Measurements from ENCODE around the gene EFNB3. TPM values are rescaled to one million over a fixed set of nuclear protein-coding genes. Genes with fewer than 3 reads are reported as not detected.
A peak's percentile ranks its signal among the peaks of the same experiment; 100 is the strongest.

The EFNB3 gene
- total RNA-seq, 1 donor from 2014 or later: 0.51 TPM

GRCh38 chr17:7720125-7720524 lies 15.1 kb downstream of the EFNB3 start:
- DNase-seq: no peak

DNA sequence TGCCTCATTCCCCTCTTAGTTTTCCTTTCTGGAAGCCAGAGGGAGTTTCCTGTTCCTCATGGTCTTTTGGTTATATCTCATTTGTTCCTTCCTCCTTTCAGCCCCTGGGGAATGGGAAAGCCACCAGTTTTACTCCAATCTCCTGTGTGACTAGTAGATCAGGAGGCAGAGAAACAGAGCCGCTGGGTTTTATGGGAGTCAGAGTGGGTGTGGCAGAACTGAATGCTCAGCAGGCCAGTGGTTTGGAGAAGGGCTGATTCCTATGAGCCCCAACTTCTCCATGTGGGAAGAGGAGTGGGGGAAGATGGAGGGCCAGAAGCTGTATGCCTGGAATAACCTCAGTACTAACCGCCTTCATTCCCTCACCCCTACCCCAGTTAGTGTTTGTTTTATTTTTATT lies 16.6 kb downstream of the EFNB3 start:
- DNase-seq: no peak

GRCh38 chr17:7727886-7728285 lies 22.9 kb downstream of the EFNB3 start:
- no peak for DNase-seq

GRCh38 chr17:7729816-7730215 lies 24.8 kb downstream of the EFNB3 start:
- no peak for DNase-seq

DNA sequence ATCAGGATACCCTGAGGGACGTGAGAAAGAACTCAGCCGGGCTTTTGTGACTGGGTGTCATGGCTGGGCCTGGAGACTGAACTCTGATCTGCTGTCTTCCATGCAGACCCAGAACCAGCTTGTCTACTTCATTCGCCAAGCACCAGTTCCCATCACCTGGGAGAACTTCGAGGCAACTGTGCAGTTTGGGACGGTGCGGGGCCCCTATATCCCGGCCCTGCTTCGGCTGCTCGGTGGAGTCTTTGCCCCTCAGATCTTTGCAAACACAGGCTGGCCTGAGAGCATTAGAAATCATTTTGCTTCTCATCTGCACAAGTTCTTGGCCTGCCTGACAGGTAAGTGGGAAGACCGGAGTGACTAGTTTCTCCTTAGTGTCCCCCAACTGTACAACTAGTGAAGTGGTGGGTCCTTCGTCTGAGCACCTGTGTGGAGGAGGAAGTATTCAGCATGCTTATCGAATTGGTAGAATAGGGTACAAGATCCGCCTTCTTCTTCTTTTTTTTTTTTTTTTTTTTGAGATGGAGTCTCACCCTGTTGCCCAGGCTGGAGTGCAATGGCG lies 28.1 kb downstream of the EFNB3 start:
- DNase-seq: no peak

GRCh38 chr17:7737601-7738000 lies 32.6 kb downstream of the EFNB3 start:
- DNase-seq: no peak

DNA sequence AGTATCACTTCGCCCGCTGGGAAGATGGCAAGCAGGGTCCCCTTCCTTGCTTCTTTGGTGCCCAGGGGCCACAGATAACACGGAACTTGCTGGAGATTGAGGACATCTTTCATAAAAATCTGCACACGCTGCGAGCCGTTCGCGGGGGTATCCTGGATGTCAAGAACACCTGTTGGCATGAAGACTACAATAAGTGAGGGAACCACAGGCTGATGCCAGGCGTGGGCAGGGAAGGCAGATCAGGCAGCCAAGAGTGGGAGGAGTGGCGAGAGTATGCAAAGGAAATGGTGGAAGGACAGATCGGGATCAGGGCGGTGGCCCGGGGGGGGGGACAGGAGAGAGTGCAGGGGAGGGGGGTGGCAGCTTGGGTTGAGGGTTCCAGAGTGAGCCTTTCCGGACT lies 34.7 kb downstream of the EFNB3 start:
- DNase-seq: no peak

- peak; percentile 13 for DNase-seq
Observed at GRCh38 chr17:7740481-7741001, 35.5 kb downstream of the EFNB3 start.

GRCh38 chr17:7742729-7743128 lies 37.7 kb downstream of the EFNB3 start:
- no peak for DNase-seq

DNA sequence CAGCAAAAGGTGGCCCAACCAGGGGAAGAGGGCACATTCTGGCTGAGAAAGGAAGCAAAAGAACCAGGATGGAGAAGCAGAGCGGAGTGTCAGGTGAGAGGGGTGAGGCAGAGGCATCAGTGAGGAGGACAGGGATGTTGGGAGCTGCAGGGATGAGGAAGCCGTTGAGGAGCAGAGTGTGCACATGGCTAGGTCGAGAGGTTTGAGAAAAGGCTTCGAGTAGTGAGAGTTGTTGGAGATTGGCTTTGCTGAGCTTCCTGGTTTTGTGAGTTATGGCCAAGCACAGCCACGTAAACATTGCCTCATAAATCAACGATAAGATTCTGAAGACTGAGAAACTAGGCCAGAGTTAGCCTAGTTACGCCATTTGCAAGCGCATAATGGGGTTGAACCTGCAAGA lies 39.4 kb downstream of the EFNB3 start:
- no peak for DNase-seq

DNA sequence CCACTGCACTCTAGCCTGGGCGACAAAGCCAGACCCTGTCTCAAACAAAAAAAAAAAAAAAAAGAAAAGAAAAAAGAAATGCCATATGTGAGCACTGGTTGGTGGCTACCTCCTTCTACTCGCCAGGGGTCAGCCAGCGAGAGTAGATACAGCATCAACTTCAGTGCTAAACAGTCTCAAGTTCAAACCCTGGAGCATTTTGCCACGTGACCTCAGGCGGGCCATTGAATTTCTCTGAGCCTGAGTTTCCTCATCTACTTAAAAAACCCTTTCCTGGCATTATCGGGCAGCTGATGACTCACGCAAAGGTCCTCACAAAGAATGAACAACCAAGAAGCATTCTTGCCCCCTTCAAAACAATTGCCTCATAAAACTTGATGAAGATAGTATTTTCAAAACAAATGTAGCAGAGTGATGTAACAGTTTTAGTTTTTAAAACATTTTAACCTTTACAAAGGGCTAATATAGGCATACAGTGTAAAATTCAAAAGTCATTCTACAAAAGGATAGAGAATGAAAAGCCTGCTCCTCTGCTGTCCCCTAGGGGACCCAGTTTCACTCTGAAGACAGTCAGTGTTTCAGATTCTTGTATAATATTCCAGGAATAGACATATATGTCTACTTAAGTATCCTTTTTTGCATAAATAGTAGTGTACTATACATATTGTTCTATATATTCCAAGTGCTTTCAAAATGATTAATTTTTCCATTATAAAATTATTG lies 40.9 kb downstream of the EFNB3 start:
- peak; percentile 97 for DNase-seq

DNA sequence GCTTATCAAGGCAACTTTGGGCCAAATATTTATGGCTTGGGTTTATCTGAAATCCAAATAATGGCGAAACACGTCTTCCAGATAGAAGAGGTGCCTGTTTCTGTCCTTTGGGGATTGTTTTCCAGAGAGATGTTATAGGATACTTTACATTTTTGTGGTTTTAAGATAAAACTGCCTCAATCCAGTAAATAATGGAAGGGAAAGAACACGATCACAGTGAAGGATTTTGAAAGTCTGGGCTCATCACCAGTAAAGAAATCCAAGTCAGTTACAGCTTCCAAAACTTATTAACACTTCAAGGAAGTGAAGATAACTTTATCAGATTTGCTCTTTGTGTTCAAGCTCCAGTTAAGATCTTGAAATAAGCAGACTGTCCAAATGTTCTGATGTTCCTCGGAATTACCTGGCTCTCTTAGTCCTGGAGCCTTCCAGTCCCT lies 42.7 kb downstream of the EFNB3 start:
- no peak for DNase-seq

DNA sequence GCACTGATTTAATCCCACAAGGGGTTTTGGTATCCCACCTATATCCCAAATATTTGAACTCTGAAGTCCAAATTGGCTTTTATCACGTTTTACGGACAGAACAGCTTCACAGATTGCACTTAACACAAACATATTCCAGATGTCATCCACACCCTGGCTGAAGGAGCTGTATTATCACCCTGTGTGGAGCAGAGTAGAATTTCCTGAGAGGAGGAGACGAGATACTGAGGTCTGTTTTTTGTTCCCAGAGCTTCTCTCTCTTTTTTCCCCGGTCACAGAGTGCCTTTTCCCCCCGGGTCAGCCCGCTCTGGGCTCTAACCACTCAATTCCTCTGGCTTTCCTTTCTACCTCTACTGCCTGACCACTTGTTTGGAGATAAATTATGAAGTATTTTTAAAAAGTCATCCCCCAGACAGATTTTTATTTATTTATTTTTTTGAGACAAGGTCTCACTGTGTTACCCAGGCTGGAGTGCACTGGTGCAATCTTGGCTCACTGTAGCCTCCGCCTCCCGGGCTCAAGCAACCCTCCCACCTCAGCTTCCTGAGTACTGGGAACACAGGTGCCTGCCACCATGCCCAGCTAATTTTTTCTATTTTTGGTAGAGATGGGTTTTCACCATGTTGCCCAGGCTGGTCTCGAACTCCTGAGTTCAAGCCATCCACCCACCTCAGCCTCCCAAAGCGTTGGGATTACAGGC lies 43.2 kb downstream of the EFNB3 start:
- no peak for DNase-seq

DNA sequence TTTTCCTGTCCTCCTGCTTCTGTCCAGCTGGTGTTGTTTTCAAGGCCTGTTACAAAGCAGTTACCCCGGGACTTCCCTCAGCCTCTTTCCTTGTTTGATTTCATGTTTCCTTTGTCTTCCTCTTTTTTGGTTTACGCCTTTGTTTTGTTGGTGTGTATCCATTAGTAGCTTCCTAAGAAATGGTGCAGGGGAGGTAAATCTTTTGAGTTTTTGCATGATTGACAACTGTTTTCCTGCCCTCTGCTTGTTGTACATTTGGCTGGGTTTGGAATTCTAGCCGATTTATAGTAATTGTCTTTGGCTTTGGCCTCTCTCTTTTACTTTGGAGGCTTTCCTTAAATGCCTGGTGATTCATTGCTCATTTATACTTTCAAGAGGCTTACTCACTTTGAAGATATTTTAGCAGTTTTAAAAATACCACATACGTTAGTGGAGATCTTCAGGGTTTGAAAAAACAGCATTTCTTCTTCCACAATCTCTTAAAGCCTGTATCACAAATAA lies 45.4 kb downstream of the EFNB3 start:
- DNase-seq: peak; percentile 20

GRCh38 chr17:7754656-7755055 lies 49.7 kb downstream of the EFNB3 start:
- DNase-seq: no peak

DNA sequence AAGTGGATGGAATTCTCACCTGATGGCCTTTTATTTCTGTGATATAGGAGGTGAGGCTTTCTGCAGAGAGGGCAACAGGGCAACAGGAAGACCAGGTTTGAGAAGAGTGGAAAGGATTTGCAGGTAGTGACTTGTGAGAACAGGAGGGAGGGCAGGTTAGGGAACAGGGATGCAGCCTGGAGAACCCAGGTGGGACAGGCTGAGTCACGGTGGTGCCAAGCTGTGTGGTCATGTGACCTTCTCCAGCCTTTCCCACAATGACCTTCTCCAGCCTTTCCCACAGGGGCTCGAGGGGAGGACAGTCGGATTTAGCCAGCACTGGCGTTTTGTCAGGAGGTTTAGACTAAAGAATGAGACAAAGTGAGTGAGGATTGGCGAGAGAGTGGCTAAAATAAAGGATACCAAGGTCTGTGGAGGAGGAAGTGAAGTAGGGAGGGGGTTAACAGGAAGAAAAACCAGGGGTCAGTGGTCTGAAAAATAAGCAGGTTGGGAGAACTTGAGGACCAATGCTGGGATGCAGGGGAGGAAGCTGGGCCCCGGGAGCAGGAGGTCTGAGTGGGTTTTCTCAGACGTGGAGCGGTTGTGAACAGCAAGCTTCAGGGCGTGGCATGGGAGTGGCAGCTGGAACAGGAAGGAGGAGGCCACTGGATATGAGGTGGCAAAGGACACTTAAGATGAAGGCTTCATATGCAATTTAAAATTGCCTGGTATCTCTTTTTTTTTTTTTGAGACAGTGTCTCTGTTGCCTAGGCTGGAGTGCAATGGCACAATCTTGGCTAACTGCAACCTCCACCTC lies 50.3 kb downstream of the EFNB3 start:
- DNase-seq: no peak

GRCh38 chr17:7756968-7757367 lies 52.0 kb downstream of the EFNB3 start:
- no peak for DNase-seq

Other genes with a start within 250 kb of the EFNB3 start
- gene ZBTB4, start 225.6 kb upstream of the EFNB3 start, total RNA-seq: 10.4 and 16.4 TPM in 2 replicates
- not detected in 2 replicates for gene SLC35G6, start 223.8 kb upstream of the EFNB3 start, total RNA-seq
- gene POLR2A, start 220.8 kb upstream of the EFNB3 start, total RNA-seq: 81.2 and 139 TPM in 2 replicates
- 9.2 and 26.1 TPM in 2 replicates for gene TNFSF12, start 156.1 kb upstream of the EFNB3 start, total RNA-seq
- 0.88 and 1.2 TPM in 2 replicates for gene TNFSF13, start 146.5 kb upstream of the EFNB3 start, total RNA-seq
- gene SENP3, start 143.3 kb upstream of the EFNB3 start, total RNA-seq: 79.8 and 89.3 TPM in 2 replicates
- 0.17 and 2.1 TPM in 2 replicates for gene CD68, start 125.6 kb upstream of the EFNB3 start, total RNA-seq
- 113 and 133 TPM in 2 replicates for gene MPDU1, start 121.3 kb upstream of the EFNB3 start, total RNA-seq
- gene SOX15, start 115.1 kb upstream of the EFNB3 start, total RNA-seq: 0.14 and 0.17 TPM in 2 replicates
- gene FXR2, start 90.3 kb upstream of the EFNB3 start, total RNA-seq: 38.8 and 51.1 TPM in 2 replicates
- gene SAT2, start 77.4 kb upstream of the EFNB3 start, total RNA-seq: 20.8 and 31.5 TPM in 2 replicates
- gene SHBG, start 75.1 kb upstream of the EFNB3 start, total RNA-seq: 0.51 TPM in 1 of 2 replicates, not detected in the other
- gene ATP1B2, start 54.3 kb upstream of the EFNB3 start, total RNA-seq: not detected in 2 replicates
- 36.1 and 69.7 TPM in 2 replicates for gene TP53, start 17.7 kb upstream of the EFNB3 start, total RNA-seq
- 7.1 and 11.2 TPM in 2 replicates for gene WRAP53, start 16.7 kb upstream of the EFNB3 start, total RNA-seq
- gene DNAH2, start 12.5 kb downstream of the EFNB3 start, total RNA-seq: 0.42 TPM in 1 of 2 replicates, not detected in the other
- 7.6 and 10.6 TPM in 2 replicates for gene KDM6B, start 129.0 kb downstream of the EFNB3 start, total RNA-seq
- gene TMEM88, start 149.9 kb downstream of the EFNB3 start, total RNA-seq: 50.9 and 111 TPM in 2 replicates
- 63.2 and 129 TPM in 2 replicates for gene NAA38, start 152.4 kb downstream of the EFNB3 start, total RNA-seq
- gene CYB5D1, start 152.8 kb downstream of the EFNB3 start, total RNA-seq: 15.1 and 17.9 TPM in 2 replicates
- gene CHD3, start 183.6 kb downstream of the EFNB3 start, total RNA-seq: 108 and 132 TPM in 2 replicates
- 1.6 and 3.1 TPM in 2 replicates for gene RNF227, start 211.1 kb downstream of the EFNB3 start, total RNA-seq
- 0.05 and 0.68 TPM in 2 replicates for gene KCNAB3, start 224.7 kb downstream of the EFNB3 start, total RNA-seq
- gene TRAPPC1, start 226.7 kb downstream of the EFNB3 start, total RNA-seq: 46.1 and 67.5 TPM in 2 replicates
- 17.4 and 21.8 TPM in 2 replicates for gene CNTROB, start 227.0 kb downstream of the EFNB3 start, total RNA-seq

All from dermis blood vessel endothelial cell (primary cell).